DMS153 (cell line): ENCODE measurements around the gene ADGRF1.

Experiments
- DNase-seq: peaks from one replicate; lab custom pipeline; 2025; lab: John Stamatoyannopoulos, UW

ADGRF1 gene

DNA sequence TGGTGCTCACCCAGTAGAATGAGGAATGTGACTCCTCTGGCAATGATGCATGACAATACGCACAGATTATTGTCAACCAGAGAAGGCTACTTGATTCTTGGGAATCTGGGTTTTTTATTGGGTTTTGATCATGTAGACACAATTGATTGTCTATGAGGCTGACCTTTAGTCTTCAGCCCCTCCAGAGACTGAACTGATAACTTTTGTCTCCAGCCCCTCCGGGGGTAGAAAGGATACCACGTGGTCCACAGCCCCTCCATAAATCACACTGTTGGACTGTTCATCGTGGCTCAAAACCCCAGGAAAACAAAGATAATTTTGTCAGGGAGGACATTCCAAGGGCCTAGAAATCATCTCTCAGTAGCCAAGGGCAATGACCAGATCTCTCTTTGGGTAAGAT lies 62.9 kb downstream of the ADGRF1 start:
- no peak for DNase-seq

DNA sequence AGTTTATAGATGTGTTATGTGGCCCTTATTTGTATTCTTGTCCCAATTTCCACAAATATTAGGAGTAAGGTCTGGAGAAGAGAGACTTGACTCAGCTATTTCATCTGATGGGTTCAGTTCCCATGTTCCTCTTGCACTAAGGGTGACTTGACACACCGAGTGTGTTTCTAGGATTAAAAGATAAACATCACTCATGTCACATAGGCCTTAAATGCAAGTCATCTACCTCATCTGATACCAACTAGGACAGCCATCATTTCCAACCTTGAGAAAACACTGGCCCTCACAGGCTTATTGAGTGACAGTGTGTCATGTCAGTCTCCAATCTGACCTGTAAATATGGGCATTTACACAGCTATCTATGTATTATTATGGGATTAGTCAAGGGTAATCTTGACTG lies 67.3 kb downstream of the ADGRF1 start:
- DNase-seq, result no peak

- no peak for DNase-seq
These were observed 69.1 kb downstream of the ADGRF1 start for GRCh38 chr6:46973029-46973428.

DNA sequence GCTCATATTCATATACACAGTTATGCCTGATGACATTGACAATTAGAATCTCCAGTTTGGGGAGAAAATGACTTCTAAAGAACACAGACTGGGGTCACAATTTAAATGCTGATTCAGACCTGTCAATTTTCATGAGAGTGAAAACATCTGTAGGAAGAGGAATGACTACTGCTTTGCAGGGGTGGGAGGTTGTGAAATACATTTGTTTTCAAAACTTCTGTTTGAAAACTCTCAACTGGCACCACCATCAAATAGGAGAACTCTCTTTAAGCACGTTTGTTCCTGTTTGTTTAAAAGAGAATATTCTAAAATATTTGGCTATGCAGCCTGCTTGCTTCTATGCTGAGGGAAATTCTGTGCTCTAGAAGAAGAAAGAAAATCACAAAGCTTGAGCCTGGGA lies 69.6 kb downstream of the ADGRF1 start:
- no peak for DNase-seq

DNA sequence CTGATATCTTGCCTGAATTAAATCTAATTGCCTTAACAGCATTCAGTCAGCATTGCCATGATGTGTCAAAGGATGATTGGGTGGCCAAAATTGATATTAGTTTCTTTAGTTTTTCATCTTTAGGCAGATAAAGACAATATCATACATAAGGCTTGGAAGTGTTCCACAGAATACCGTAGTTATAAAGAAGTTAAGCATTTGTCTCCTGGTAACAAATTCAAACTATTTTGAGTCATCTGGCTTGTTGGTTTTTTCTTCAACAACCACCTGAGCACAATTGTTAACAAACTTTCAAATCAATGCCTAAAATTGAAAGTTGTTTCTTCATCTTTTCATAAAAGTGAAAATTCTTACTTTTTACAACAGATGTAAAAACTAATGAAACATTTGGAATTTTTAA lies 72.9 kb downstream of the ADGRF1 start:
- no peak for DNase-seq

DNA sequence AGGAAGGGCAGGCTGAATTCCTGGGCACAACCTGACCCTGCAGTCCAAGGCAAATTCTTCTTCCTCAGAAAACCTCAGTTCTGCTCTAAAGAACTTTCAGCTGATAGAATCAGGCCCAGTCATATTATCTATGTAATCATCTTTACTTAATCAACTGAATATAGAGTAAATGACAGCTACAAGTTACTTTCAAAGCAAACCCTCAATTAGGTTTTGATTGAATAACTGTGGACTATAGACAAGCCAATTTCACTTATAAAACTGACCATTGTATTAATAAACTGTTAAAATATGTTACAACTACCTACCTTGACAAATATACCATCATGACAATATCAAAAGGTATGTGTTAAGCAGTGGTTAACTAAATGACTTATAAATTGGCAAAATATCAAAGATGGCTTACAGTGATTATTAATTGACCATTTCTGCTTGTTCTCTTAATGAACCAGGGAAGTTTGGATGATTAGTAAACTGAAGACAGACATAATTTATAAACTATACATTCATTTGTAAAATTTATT lies 74.2 kb downstream of the ADGRF1 start:
- DNase-seq, result no peak

- no peak for DNase-seq
These were observed 77.2 kb downstream of the ADGRF1 start for GRCh38 chr6:46964716-46965519.

DNA sequence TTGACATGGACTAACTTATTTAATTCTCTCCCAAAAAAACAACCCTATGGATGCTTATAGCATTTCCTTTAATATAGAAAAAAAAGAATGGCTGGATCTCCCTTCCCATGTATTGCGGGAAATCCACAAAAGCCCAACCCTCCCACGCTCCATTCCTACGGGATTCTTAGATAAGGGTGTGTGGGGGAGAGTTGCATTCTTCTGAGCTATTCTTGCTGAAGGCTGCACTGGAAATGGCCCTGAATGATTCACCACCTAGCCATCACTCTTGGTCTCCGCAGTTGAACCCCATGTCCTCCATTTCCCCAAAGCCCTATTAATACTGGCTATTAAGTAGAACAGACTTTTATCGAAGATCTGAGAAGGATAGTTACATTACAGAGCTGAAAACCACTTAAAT lies 78.5 kb downstream of the ADGRF1 start:
- DNase-seq, result no peak

DNA sequence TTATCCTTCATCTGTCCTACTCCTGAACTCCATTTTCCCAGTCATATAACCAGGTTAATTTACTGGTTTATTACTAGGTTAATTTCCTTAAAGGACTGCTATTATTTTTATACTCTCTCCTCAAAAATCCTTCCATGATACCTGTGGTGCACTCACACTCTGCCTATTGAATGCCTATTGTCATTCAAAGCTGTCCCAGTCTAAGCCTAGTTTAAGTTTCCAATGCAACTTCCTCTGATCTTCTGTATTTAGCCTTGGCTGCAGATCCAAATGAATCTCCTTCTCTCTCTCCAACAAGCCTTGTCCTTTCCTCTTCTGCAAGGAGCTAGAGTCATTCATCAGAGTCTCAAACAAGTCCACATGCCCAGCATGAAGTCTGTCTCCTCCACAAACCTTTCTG lies 79.1 kb downstream of the ADGRF1 start:
- no peak for DNase-seq

DNA sequence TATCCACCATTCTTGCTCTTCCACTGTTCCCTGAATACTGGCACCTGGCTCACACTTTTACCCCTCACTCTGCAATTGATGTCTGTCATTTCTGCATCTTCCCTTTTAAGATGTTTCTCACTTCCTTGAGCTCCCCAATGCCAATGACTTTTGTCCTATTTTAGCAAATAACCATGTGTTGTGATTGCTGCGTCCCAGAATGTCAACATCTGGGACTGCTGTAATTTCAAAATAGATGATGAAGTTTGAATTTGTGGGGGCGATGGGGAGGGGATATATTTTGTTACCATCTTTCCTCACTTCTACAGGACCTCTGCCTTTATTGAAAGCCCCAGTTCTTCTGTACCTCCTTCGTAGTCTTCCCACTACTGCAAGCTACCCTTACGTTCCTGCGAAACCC lies 80.4 kb downstream of the ADGRF1 start:
- no peak for DNase-seq

GRCh38 chr6:46961232-46961631 lies 80.9 kb downstream of the ADGRF1 start:
- DNase-seq, result no peak

DNA sequence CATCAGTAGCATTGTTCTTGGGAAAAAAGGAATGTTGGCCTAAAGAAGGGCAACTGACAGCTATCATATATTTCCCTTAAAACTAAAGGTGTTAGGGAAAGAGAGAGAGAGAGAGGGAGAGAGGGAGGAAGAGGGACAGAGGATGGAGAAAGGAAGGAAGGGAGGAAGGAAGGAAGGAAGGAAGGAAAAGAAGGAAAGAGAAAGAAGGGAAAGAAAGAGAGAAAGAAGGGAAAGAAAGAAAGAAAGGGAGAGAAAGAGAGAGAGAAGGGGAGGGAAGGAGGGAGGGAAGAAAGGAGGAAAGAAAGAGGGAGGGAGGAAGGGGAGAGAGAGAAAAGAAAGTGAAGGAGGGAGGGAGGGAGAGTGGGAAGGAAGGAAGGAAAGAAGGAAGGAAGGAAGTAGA lies 82.7 kb downstream of the ADGRF1 start:
- no peak for DNase-seq

GRCh38 chr6:46956409-46956808 lies 85.7 kb downstream of the ADGRF1 start:
- DNase-seq, result no peak

DNA sequence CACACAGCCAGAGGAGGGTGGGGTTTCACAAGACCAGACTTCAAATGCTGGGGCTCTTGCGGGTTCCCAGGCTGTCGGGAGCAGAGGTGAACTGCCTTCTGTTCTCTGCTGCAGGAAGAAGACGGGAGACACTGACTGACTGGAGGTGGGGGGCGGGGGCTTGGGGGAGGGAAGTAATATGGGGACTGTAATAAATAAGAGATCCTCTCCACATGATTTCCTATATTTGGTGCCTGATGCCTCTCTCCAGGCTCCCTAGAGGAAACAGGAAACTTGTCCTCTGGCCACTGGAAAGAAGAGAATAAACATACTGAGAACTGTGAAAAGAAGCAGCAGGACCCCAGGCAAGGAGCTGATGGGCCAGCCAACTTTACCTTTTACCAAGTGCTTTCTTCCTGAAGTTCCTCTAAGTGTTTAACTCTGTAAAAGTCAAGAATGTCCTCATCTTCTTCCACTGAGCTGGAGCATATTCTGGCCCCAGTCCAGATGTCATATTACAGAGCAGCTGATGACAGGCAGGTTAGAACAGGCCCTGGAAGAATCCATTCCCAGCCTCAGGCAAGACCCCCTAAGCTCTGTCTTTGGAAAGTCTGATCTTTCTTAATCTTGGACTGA lies 87.2 kb downstream of the ADGRF1 start:
- DNase-seq, result peak; percentile 48

DNA sequence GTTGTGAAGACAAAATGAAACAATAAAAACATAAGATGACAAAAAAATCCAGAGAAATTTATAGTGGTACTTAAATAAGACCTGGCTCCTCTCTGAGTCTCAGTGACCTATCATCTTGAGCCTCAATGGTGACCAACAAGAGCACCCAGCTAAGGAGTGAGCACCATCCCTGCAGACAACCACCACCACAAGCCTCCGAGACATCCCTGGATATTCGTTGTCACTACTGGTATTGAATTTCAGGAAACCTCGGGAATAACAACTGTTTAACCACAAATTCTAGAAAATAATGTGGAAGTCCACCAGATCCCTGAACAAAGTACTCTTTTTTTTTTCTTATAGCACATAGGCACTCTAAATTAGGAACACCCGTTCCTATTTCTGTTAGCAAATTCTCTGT lies 88.2 kb downstream of the ADGRF1 start:
- DNase-seq, result no peak

DNA sequence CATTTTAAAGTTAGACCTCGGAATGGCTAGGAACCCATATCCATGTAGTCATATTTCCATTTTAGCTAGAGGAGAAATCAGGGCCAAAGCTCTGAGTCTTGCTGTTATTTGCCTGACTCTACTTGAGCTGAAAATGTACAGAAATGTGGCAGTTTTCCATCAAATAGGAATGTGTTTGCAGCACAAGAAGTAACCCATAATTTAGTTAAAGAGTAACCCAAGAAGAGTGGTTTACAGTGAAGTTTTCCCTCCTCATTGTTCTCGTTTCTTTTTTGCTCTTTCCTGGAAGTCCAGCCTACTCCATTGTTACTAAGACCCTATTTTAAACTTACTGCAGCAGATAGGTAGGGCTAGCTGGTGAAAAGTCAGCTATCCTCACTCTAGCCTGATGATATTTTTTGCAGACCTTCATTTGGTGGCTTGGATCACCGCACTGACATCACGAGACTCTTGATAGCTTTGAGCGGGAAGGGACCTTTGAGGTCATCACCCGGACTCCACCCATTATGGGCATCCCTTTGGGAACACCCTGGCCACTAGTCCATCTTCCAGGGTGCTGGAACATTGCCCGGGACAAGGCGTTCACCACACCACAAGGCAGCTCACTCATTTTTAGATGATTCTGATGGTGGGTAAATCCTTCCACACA lies 92.4 kb downstream of the ADGRF1 start:
- DNase-seq, result no peak

DNA sequence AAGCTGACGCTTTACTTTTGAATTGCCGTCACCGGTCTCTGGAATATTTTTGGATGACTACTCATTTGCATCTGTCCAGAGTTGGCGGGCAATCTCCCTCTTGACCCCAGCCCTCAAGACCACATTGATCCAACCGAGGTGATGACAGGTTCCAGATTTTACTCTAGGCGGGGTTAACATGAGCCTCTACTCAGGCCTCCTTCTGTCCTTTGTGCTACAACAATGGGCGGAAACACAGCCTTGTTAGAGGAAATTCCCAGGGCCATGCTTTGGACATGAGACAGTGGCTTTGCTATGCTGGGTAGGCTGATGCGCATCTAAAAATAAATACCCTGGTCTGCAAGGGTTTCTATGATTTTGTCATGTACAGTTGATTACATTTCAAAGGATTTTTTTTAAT lies 93.4 kb downstream of the ADGRF1 start:
- DNase-seq, result no peak
